ENCODE measurements around the gene MAPK7.

The MAPK7 gene

DNA sequence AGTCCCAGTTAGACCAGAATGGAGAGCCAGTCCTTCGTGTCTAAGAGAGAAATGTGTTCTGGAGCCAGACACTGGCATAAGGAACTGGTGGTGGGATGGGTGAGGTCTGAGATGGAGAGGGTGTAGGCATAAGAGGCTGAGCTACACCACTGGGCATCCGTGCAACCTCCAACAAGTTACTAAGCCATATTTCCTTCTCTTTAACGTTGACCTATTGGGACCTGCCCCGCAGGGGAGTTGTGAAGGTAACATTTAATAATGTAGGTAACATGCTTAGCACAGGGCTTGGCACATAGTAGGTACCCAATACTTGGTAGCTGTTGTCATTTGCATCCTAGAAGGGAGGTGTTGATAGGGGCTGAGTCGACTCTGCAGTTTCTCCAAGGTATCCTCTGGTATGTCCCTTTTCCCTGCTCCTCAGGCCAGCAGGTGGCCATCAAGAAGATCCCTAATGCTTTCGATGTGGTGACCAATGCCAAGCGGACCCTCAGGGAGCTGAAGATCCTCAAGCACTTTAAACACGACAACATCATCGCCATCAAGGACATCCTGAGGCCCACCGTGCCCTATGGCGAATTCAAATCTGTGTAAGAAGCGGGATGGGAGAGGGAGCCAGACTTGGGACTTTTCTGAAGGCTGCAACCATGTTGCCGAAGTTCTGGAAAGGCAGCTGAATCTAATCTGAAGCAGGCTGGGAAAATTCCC lies 1.2 kb downstream of the MAPK7 start:
- Histone ChIP-seq H3K9me3 (ENCODE audit: control extremely low read depth in 1 of 5, control insufficient read depth in 4 of 5, insufficient read depth in 2 of 5, low read depth in 1 of 5, low read length in 4 of 5) (no peaks in the 10 kb centered on the region), H3K4me1 (ENCODE audit: control extremely low read depth in 1 of 4, control insufficient read depth in 4 of 4, insufficient read depth in 4 of 4, low read length in 3 of 4) (peaks cover 6 to 25% (median 21%) of the 10 kb centered on the region in 4 experiments), H3K36me3 (ENCODE audit: control insufficient read depth in 4 of 4, insufficient read depth in 4 of 4, low read length in 3 of 4) (peaks cover 10 to 42% (median 21%) of the 10 kb centered on the region in 4 experiments), H3K4me3 (ENCODE audit: control insufficient read depth in 1 of 7, extremely low read depth in 1 of 7, insufficient read depth in 4 of 7, low read depth in 2 of 7, low read length in 6 of 7) (peak overlapping the region in 6 of 7 experiments; percentile 25 to 98 (median 90)), H3K27me3 (replicated peaks in 2 of 5; ENCODE audit: control insufficient read depth in 4 of 5, insufficient read depth in 5 of 5, low read length in 4 of 5) (no peaks in the 10 kb centered on the region), H3K27ac (ENCODE audit: insufficient read depth in 1 of 2, low read depth in 1 of 2, low read length in 2 of 2, poor library complexity in 1 of 2, severe bottlenecking in 2 of 2) (no peak overlapping the region)
- POLR2A ChIA-PET = no interaction called here
- 92% methylated on average over 10 of the region's 13 CpGs for WGBS (ENCODE audit: insufficient coverage)
- CTCF ChIA-PET = interaction anchor here (0.6 to 2.3 kb wide), 3 partner anchors 14 to 509 kb away, joined by 3 to 8 read pairs (median 3); partner anchors contain the start of gene B9D1
- DNase-seq = no peak

DNA sequence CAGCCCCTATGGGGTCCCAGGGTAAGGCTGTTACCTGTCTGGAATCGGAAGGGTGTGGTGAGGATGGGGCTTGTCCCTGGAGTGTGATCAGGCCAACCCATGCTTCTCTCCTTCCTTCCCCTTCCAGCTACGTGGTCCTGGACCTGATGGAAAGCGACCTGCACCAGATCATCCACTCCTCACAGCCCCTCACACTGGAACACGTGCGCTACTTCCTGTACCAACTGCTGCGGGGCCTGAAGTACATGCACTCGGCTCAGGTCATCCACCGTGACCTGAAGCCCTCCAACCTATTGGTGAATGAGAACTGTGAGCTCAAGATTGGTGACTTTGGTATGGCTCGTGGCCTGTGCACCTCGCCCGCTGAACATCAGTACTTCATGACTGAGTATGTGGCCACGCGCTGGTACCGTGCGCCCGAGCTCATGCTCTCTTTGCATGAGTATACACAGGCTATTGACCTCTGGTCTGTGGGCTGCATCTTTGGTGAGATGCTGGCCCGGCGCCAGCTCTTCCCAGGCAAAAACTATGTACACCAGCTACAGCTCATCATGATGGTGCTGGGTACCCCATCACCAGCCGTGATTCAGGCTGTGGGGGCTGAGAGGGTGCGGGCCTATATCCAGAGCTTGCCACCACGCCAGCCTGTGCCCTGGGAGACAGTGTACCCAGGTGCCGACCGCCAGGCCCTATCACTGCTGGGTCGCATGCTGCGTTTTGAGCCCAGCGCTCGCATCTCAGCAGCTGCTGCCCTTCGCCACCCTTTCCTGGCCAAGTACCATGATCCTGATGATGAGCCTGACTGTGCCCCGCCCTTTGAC lies 2.4 kb downstream of the MAPK7 start:
- DNase-seq = no peak
- no peaks in the 10 kb centered on the region for H3K9me3 ChIP-seq (ENCODE audit: control extremely low read depth in 1 of 5, control insufficient read depth in 4 of 5, insufficient read depth in 2 of 5, low read depth in 1 of 5, low read length in 4 of 5)
- H3K36me3 ChIP-seq (ENCODE audit: control insufficient read depth in 4 of 4, insufficient read depth in 4 of 4, low read length in 3 of 4) = peaks cover 10 to 42% (median 21%) of the 10 kb centered on the region in 4 experiments
- H3K4me1 ChIP-seq (ENCODE audit: control extremely low read depth in 1 of 4, control insufficient read depth in 4 of 4, insufficient read depth in 4 of 4, low read length in 3 of 4) = peaks cover 8 to 37% (median 32%) of the 10 kb centered on the region in 4 experiments
- ChIA-PET POLR2A (no interaction called here), CTCF (interaction anchor here (1.1 to 2.3 kb wide), 3 partner anchors 10 to 33 kb away, joined by 3 to 8 read pairs (median 3); partner anchors contain the start of gene B9D1)
- WGBS (ENCODE audit: insufficient coverage) = 97% methylated on average over 28 of the region's 29 CpGs
- H3K27me3 ChIP-seq (replicated peaks in 2 of 5; ENCODE audit: control insufficient read depth in 4 of 5, insufficient read depth in 5 of 5, low read length in 4 of 5) = no peaks in the 10 kb centered on the region
- no peak overlapping the region for H3K4me3 ChIP-seq (ENCODE audit: control insufficient read depth in 1 of 7, extremely low read depth in 1 of 7, insufficient read depth in 4 of 7, low read depth in 2 of 7, low read length in 6 of 7)
- H3K27ac ChIP-seq (ENCODE audit: insufficient read depth in 1 of 2, low read depth in 1 of 2, low read length in 2 of 2, poor library complexity in 1 of 2, severe bottlenecking in 2 of 2) = no peak overlapping the region

DNA sequence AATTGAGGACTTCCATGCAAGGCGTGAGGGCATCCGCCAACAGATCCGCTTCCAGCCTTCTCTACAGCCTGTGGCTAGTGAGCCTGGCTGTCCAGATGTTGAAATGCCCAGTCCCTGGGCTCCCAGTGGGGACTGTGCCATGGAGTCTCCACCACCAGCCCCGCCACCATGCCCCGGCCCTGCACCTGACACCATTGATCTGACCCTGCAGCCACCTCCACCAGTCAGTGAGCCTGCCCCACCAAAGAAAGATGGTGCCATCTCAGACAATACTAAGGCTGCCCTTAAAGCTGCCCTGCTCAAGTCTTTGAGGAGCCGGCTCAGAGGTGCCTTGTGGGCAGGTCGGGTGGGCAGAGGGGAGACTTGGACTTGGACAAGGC lies 3.1 kb downstream of the MAPK7 start:
- Histone ChIP-seq H3K36me3 (ENCODE audit: control insufficient read depth in 4 of 4, insufficient read depth in 4 of 4, low read length in 3 of 4) (peaks cover 10 to 42% (median 21%) of the 10 kb centered on the region in 4 experiments), H3K4me1 (ENCODE audit: control extremely low read depth in 1 of 4, control insufficient read depth in 4 of 4, insufficient read depth in 4 of 4, low read length in 3 of 4) (peaks cover 11 to 43% (median 38%) of the 10 kb centered on the region in 4 experiments), H3K9me3 (ENCODE audit: control extremely low read depth in 1 of 5, control insufficient read depth in 4 of 5, insufficient read depth in 2 of 5, low read depth in 1 of 5, low read length in 4 of 5) (no peaks in the 10 kb centered on the region), H3K4me3 (ENCODE audit: control insufficient read depth in 1 of 7, extremely low read depth in 1 of 7, insufficient read depth in 4 of 7, low read depth in 2 of 7, low read length in 6 of 7) (no peak overlapping the region), H3K27me3 (replicated peaks in 2 of 5; ENCODE audit: control insufficient read depth in 4 of 5, insufficient read depth in 5 of 5, low read length in 4 of 5) (no peaks in the 10 kb centered on the region), H3K27ac (ENCODE audit: insufficient read depth in 1 of 2, low read depth in 1 of 2, low read length in 2 of 2, poor library complexity in 1 of 2, severe bottlenecking in 2 of 2) (no peak overlapping the region)
- no peak for DNase-seq
- 93% methylated on average over 7 of the region's 7 CpGs for WGBS (ENCODE audit: insufficient coverage)
- POLR2A ChIA-PET = no interaction called here
- CTCF ChIA-PET = interaction anchor here (1.1 to 2.3 kb wide), 2 partner anchors 18 to 32 kb away, joined by 3 to 8 read pairs; partner anchors contain the start of gene B9D1

DNA sequence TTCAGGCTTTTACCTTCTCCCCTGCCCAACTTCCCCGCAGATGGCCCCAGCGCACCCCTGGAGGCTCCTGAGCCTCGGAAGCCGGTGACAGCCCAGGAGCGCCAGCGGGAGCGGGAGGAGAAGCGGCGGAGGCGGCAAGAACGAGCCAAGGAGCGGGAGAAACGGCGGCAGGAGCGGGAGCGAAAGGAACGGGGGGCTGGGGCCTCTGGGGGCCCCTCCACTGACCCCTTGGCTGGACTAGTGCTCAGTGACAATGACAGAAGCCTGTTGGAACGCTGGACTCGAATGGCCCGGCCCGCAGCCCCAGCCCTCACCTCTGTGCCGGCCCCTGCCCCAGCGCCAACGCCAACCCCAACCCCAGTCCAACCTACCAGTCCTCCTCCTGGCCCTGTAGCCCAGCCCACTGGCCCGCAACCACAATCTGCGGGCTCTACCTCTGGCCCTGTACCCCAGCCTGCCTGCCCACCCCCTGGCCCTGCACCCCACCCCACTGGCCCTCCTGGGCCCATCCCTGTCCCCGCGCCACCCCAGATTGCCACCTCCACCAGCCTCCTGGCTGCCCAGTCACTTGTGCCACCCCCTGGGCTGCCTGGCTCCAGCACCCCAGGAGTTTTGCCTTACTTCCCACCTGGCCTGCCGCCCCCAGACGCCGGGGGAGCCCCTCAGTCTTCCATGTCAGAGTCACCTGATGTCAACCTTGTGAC lies 3.6 kb downstream of the MAPK7 start:
- Histone ChIP-seq H3K9me3 (ENCODE audit: control extremely low read depth in 1 of 5, control insufficient read depth in 4 of 5, insufficient read depth in 2 of 5, low read depth in 1 of 5, low read length in 4 of 5) (no peaks in the 10 kb centered on the region), H3K27ac (ENCODE audit: insufficient read depth in 1 of 2, low read depth in 1 of 2, low read length in 2 of 2, poor library complexity in 1 of 2, severe bottlenecking in 2 of 2) (no peak overlapping the region), H3K27me3 (replicated peaks in 2 of 5; ENCODE audit: control insufficient read depth in 4 of 5, insufficient read depth in 5 of 5, low read length in 4 of 5) (no peaks in the 10 kb centered on the region), H3K4me1 (ENCODE audit: control extremely low read depth in 1 of 4, control insufficient read depth in 4 of 4, insufficient read depth in 4 of 4, low read length in 3 of 4) (peaks cover 10 to 47% (median 42%) of the 10 kb centered on the region in 4 experiments), H3K4me3 (ENCODE audit: control insufficient read depth in 1 of 7, extremely low read depth in 1 of 7, insufficient read depth in 4 of 7, low read depth in 2 of 7, low read length in 6 of 7) (no peak overlapping the region), H3K36me3 (ENCODE audit: control insufficient read depth in 4 of 4, insufficient read depth in 4 of 4, low read length in 3 of 4) (peaks cover 10 to 42% (median 21%) of the 10 kb centered on the region in 4 experiments)
- 98% methylated on average over 22 of the region's 31 CpGs for WGBS (ENCODE audit: insufficient coverage)
- CTCF ChIA-PET = interaction anchor here (4.0 kb wide), 1 partner anchor 11 kb away, joined by 16 read pairs; no protein-coding TSS in a partner anchor
- POLR2A ChIA-PET = no interaction called here
- DNase-seq = no peak

DNA sequence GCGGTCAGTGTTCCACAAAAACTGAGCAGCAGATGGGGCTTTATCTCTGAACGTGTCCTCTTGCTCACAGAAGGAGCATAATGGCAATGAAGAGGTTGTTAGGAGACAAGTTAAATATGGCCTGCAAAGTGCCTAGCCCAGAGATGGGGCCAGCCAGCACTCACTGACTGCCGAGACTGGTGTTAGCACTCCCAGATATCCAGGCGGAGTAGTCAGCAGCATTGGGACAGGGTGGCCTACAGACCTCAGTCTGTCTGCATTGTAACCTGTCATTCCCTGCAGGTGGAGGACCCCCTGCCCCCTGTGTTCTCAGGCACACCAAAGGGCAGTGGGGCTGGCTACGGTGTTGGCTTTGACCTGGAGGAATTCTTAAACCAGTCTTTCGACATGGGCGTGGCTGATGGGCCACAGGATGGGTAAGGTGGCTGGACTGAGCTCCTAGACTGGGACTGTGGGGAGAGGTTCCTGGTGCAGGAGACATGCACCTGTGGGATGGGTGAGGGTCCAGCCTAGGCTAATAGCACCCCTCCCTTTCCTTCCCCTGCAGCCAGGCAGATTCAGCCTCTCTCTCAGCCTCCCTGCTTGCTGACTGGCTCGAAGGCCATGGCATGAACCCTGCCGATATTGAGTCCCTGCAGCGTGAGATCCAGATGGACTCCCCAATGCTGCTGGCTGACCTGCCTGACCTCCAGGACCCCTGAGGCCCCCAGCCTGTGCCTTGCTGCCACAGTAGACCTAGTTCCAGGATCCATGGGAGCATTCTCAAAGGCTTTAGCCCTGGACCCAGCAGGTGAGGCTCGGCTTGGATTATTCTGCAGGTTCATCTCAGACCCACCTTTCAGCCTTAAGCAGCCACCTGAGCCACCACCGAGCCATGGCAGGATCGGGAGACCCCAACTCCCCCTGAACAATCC lies 4.5 kb downstream of the MAPK7 start:
- DNase-seq = no peak
- ChIA-PET POLR2A (no interaction called here), CTCF (interaction anchor here (4.0 kb wide), 1 partner anchor 12 kb away, joined by 16 read pairs; no protein-coding TSS in a partner anchor)
- no peak overlapping the region for H3K27ac ChIP-seq (ENCODE audit: insufficient read depth in 1 of 2, low read depth in 1 of 2, low read length in 2 of 2, poor library complexity in 1 of 2, severe bottlenecking in 2 of 2)
- no peak overlapping the region for H3K4me3 ChIP-seq (ENCODE audit: control insufficient read depth in 1 of 7, extremely low read depth in 1 of 7, insufficient read depth in 4 of 7, low read depth in 2 of 7, low read length in 6 of 7)
- H3K27me3 ChIP-seq (replicated peaks in 2 of 5; ENCODE audit: control insufficient read depth in 4 of 5, insufficient read depth in 5 of 5, low read length in 4 of 5) = no peaks in the 10 kb centered on the region
- no peaks in the 10 kb centered on the region for H3K9me3 ChIP-seq (ENCODE audit: control extremely low read depth in 1 of 5, control insufficient read depth in 4 of 5, insufficient read depth in 2 of 5, low read depth in 1 of 5, low read length in 4 of 5)
- H3K36me3 ChIP-seq (ENCODE audit: control insufficient read depth in 4 of 4, insufficient read depth in 4 of 4, low read length in 3 of 4) = peaks cover 10 to 42% (median 21%) of the 10 kb centered on the region in 4 experiments
- H3K4me1 ChIP-seq (ENCODE audit: control extremely low read depth in 1 of 4, control insufficient read depth in 4 of 4, insufficient read depth in 4 of 4, low read length in 3 of 4) = peaks cover 5 to 49% (median 45%) of the 10 kb centered on the region in 4 experiments
- WGBS (ENCODE audit: insufficient coverage) = 98% methylated on average over 10 of the region's 13 CpGs
